Measurements from ENCODE around the gene ESF1.

Gene ESF1

DNA sequence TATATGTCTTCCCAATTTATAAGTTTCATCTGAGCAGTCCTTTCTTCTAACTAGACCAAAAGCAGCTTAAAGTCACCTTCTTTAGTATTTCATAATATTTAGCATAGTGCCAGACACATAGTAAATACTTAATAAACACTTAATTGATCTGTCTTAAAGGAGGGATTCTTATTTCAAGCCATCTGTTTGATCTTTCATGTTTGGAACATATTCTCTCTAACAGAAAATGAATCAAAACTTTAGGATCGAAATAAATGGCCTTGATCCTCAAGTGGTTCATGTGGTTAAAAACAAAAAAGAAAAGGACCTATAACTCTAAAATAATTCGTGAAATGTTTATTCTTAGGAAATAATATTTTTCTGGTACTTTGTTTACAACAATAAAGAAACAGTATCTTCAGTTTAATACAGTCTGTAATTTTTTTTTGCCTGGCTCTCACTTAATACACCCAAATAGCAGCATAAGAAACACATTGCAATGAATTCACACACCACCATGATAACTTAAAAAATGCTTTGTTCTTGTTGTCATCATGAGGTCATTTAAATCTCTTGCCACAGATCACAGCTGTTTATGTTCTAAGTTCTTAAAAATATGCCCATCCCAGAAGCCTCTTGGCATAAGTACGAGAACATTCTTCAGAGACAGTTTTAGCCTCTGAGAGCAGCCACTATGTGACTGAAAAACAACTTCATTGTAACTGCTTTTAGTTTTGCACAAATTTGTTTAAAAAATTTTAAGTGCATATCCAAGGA lies 48.1 kb downstream of the ESF1 start:
- H3K36me3 ChIP-seq (ENCODE audit: control insufficient read depth, insufficient read depth, low read length) = no peaks in the 10 kb centered on the region
- H3K27me3 ChIP-seq (ENCODE audit: control insufficient read depth, insufficient read depth, low read length) = no peaks in the 10 kb centered on the region
- no peak overlapping the region for H3K4me2 ChIP-seq (ENCODE audit: low read length)
- H3K27ac ChIP-seq = no peak overlapping the region
- no peaks in the 10 kb centered on the region for H3K4me1 ChIP-seq
- H3K79me2 ChIP-seq = no peaks in the 10 kb centered on the region
- no peak overlapping the region for H3K4me3 ChIP-seq (ENCODE audit: low read depth, low read length)
- H3K9ac ChIP-seq = no peak overlapping the region
- TF ChIP-seq, protein P1, sequence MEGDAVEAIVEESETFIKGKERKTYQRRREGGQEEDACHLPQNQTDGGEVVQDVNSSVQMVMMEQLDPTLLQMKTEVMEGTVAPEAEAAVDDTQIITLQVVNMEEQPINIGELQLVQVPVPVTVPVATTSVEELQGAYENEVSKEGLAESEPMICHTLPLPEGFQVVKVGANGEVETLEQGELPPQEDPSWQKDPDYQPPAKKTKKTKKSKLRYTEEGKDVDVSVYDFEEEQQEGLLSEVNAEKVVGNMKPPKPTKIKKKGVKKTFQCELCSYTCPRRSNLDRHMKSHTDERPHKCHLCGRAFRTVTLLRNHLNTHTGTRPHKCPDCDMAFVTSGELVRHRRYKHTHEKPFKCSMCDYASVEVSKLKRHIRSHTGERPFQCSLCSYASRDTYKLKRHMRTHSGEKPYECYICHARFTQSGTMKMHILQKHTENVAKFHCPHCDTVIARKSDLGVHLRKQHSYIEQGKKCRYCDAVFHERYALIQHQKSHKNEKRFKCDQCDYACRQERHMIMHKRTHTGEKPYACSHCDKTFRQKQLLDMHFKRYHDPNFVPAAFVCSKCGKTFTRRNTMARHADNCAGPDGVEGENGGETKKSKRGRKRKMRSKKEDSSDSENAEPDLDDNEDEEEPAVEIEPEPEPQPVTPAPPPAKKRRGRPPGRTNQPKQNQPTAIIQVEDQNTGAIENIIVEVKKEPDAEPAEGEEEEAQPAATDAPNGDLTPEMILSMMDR (IDR thresholded peaks at IDR 0.05) = no peak
- H3K9me3 ChIP-seq (ENCODE audit: control insufficient read depth, low read length) = no peaks in the 10 kb centered on the region
- H2AFZ ChIP-seq = no peak overlapping the region

DNA sequence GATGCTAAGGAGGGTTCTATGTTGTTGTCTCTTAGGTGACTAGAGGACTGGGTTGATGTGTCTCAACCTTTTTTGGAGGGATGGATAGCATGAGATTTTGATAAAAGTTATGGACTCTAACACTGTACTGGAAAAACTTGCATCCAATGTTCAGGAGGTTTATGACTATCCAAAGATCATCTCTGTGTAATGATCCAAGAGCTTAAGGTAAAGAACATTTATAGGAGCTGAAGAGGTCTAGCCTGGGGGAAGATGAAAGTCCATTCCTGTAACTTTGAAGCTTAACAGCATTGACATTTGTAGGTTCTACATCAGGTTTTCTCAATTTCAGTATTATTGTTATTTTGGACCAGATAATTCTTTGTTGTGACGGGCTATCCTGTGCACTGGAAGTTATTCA lies 48.9 kb downstream of the ESF1 start:
- Histone ChIP-seq H3K9me3 (ENCODE audit: control insufficient read depth, low read length) (no peaks in the 10 kb centered on the region), H3K27ac (no peak overlapping the region), H3K9ac (no peak overlapping the region), H3K4me3 (ENCODE audit: low read depth, low read length) (no peak overlapping the region), H3K4me2 (ENCODE audit: low read length) (no peak overlapping the region), H2AFZ (no peak overlapping the region), H3K27me3 (ENCODE audit: control insufficient read depth, insufficient read depth, low read length) (no peaks in the 10 kb centered on the region), H3K79me2 (no peaks in the 10 kb centered on the region), H3K36me3 (ENCODE audit: control insufficient read depth, insufficient read depth, low read length) (no peaks in the 10 kb centered on the region), H3K4me1 (no peaks in the 10 kb centered on the region)
- TF ChIP-seq, protein P1 (IDR thresholded peaks at IDR 0.05) = no peak

DNA sequence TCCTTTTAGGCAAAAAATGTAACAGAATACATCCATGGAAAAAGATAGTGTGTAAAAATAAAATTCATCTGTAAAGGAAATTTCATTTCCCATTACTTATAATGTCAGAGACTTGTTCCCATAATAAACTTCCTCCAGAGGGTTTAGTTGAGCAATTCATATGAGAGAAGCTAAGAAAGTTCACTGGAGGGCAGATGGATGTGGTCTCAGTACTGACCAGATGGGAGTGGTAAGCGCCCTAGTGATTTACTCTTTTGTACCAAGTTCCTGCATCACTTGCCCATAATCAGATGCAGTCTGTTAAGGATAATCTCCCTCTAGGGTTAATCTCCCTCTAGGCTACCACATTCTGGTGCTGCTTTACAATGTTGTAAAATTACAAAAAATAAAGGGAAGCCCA lies 61.7 kb downstream of the ESF1 start:
- H2AFZ ChIP-seq = no peak overlapping the region
- H3K27ac ChIP-seq = no peak overlapping the region
- no peaks in the 10 kb centered on the region for H3K27me3 ChIP-seq (ENCODE audit: control insufficient read depth, insufficient read depth, low read length)
- no peak overlapping the region for H3K4me2 ChIP-seq (ENCODE audit: low read length)
- no peaks in the 10 kb centered on the region for H3K36me3 ChIP-seq (ENCODE audit: control insufficient read depth, insufficient read depth, low read length)
- TF ChIP-seq, protein P1 (IDR thresholded peaks at IDR 0.05) = no peak
- H3K79me2 ChIP-seq = no peaks in the 10 kb centered on the region
- no peaks in the 10 kb centered on the region for H3K4me1 ChIP-seq
- no peak overlapping the region for H3K4me3 ChIP-seq (ENCODE audit: low read depth, low read length)
- no peaks in the 10 kb centered on the region for H3K9me3 ChIP-seq (ENCODE audit: control insufficient read depth, low read length)
- no peak overlapping the region for H3K9ac ChIP-seq

DNA sequence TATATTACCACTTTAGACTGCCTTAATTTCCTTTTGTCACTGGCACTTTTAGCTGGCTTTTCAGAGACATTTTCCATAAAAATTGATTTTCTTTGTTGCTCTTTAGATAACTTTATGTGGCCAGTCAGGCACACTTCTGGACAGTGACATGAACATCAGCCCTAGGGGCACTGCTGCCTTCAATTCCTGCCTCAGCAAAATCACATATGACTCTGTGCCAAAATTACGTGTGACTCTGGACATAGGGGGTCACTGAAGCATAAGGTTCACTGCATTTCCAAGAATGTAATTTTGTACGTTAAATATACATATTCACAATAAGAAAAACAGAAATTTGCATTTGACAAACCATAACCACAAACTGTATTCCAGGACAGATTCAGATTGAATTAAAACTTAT lies 66.5 kb downstream of the ESF1 start:
- Histone ChIP-seq H3K4me1 (no peaks in the 10 kb centered on the region), H3K27me3 (ENCODE audit: control insufficient read depth, insufficient read depth, low read length) (no peaks in the 10 kb centered on the region), H3K36me3 (ENCODE audit: control insufficient read depth, insufficient read depth, low read length) (no peaks in the 10 kb centered on the region), H3K9me3 (ENCODE audit: control insufficient read depth, low read length) (no peaks in the 10 kb centered on the region), H3K4me3 (ENCODE audit: low read depth, low read length) (no peak overlapping the region), H3K9ac (no peak overlapping the region), H2AFZ (no peak overlapping the region), H3K79me2 (no peaks in the 10 kb centered on the region), H3K4me2 (ENCODE audit: low read length) (no peak overlapping the region), H3K27ac (no peak overlapping the region)
- TF ChIP-seq, protein P1 (IDR thresholded peaks at IDR 0.05) = no peak

DNA sequence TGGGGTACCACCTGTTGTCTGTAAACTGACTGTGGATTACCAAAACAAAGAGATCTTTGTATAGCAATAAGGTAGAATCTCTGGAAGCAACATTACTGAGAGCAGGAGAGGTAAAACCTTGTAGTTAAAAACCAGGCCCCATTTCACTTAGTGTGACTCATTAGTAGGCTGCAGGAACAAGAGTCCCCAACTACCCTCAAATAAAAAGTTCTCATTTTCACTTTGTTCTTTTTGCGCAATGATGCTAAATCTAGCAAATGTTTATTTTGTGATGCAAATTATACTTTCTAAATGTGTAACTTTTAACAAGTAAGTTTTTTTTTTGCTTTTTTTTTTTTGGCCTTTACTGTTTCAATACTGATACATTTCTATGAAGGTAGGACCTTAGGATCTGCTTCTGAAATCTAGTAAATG lies 67.1 kb downstream of the ESF1 start:
- H3K4me3 ChIP-seq (ENCODE audit: low read depth, low read length) = no peak overlapping the region
- H3K27ac ChIP-seq = no peak overlapping the region
- no peaks in the 10 kb centered on the region for H3K79me2 ChIP-seq
- H3K36me3 ChIP-seq (ENCODE audit: control insufficient read depth, insufficient read depth, low read length) = no peaks in the 10 kb centered on the region
- H3K4me2 ChIP-seq (ENCODE audit: low read length) = no peak overlapping the region
- no peak overlapping the region for H3K9ac ChIP-seq
- TF ChIP-seq, protein P1 (IDR thresholded peaks at IDR 0.05) = no peak
- H3K4me1 ChIP-seq = no peaks in the 10 kb centered on the region
- no peaks in the 10 kb centered on the region for H3K9me3 ChIP-seq (ENCODE audit: control insufficient read depth, low read length)
- H2AFZ ChIP-seq = no peak overlapping the region
- H3K27me3 ChIP-seq (ENCODE audit: control insufficient read depth, insufficient read depth, low read length) = no peaks in the 10 kb centered on the region
